GM18951 (cell line): ENCODE measurements around the gene PPP1R3D.
"Not testable (repeated sequence)": the region's sequence is repeated elsewhere in the genome, so short reads cannot be mapped to it uniquely, and the experiment has no call there.

ENCODE experiments used
- POLR2A ChIP-seq: IDR thresholded peaks from 4 replicates; pipeline ENCODE4 v1.6.1; 2011; ENCODE audit warnings: mild to moderate bottlenecking; ENCODE audit not compliant: insufficient read length, insufficient read depth; ENCODE audit errors: extremely low read depth
- in situ Hi-C: fragments of 300-500 bp; cut with MboI; formaldehyde crosslinking; loops from one replicate; pipeline ENCODE4 v1.12.0; 2022; ENCODE audit warnings: low sequenced_read_pairs, mixed read lengths, inconsistent platforms; ENCODE audit not compliant: unreplicated experiment

Gene PPP1R3D

GRCh38 chr20:59925899-59926298 lies 14.2 kb downstream of the PPP1R3D start:
- TF ChIP-seq POLR2A, result no peak
- in situ Hi-C loops, result no loop called here

- in situ Hi-C loops, result no loop called here
- TF ChIP-seq POLR2A, result no peak
Observed at GRCh38 chr20:59925359-59925758, 14.7 kb downstream of the PPP1R3D start.

GRCh38 chr20:59923514-59923913 lies 16.6 kb downstream of the PPP1R3D start:
- in situ Hi-C loops, result no loop called here
- no peak for TF ChIP-seq POLR2A

- no peak for TF ChIP-seq POLR2A
- in situ Hi-C loops, result no loop called here
Observed at GRCh38 chr20:59920944-59921343, 19.2 kb downstream of the PPP1R3D start.

GRCh38 chr20:59912609-59913008 lies 27.5 kb downstream of the PPP1R3D start:
- in situ Hi-C loops, result no loop called here
- no peak for TF ChIP-seq POLR2A

- in situ Hi-C loops, result no loop called here
- no peak for TF ChIP-seq POLR2A
Observed at GRCh38 chr20:59911041-59911440, 29.1 kb downstream of the PPP1R3D start.

- in situ Hi-C loops, result no loop called here
- no peak for TF ChIP-seq POLR2A
Observed at GRCh38 chr20:59908855-59909254, 31.2 kb downstream of the PPP1R3D start.

GRCh38 chr20:59903621-59904020 lies 36.5 kb downstream of the PPP1R3D start:
- in situ Hi-C loops, result no loop called here

GRCh38 chr20:59902470-59902869 lies 37.6 kb downstream of the PPP1R3D start:
- in situ Hi-C loops, result no loop called here
- no peak for TF ChIP-seq POLR2A

More at GRCh38 chr20:59903621-59904020, 36.5 kb downstream of the PPP1R3D start:
- no peak for TF ChIP-seq POLR2A

- no peak for TF ChIP-seq POLR2A
- in situ Hi-C loops, result no loop called here
Observed at GRCh38 chr20:59895908-59896307, 44.2 kb downstream of the PPP1R3D start.

- no peak for TF ChIP-seq POLR2A
- in situ Hi-C loops, result no loop called here
Observed at GRCh38 chr20:59891581-59891980, 48.5 kb downstream of the PPP1R3D start.

GRCh38 chr20:59890035-59890434 lies 50.1 kb downstream of the PPP1R3D start:
- in situ Hi-C loops, result not testable (repeated sequence)

GRCh38 chr20:59888050-59888449 lies 52.1 kb downstream of the PPP1R3D start:
- in situ Hi-C loops, result no loop called here
- TF ChIP-seq POLR2A, result no peak
